Osteoblast (primary cell): ENCODE data around the gene ARHGEF17. TPM values are rescaled to one million over a fixed set of nuclear protein-coding genes. Genes with fewer than 3 reads are reported as not detected.

Experiments used
- DNase-seq: peaks from one replicate; pipeline ENCODE4 v3.0.0; 2011; ENCODE audit warnings: low spot score, mixed read lengths; ENCODE audit not compliant: insufficient read length; ENCODE audit errors: missing footprints
- H2AFZ ChIP-seq: 2 replicates; pipeline ENCODE4 v1.6.0; 2011; ENCODE audit warnings: mild to moderate bottlenecking, low read length
- H3K27ac ChIP-seq: 2 replicates; pipeline ENCODE4 v1.5.1; 2011; ENCODE audit warnings: mild to moderate bottlenecking, low read depth, low read length, moderate library complexity
- H3K27me3 ChIP-seq: 2 replicates; pipeline ENCODE4 v1.6.0; 2012; ENCODE audit warnings: mild to moderate bottlenecking, control low read depth, inconsistent platforms, low read length, moderate library complexity; ENCODE audit not compliant: insufficient read depth
- H3K36me3 ChIP-seq: 2 replicates; pipeline ENCODE4 v1.5.1; 2011; ENCODE audit warnings: mild to moderate bottlenecking, low read length, control low read depth, moderate library complexity; ENCODE audit not compliant: insufficient read depth
- H3K4me1 ChIP-seq: 2 replicates; pipeline ENCODE4 v1.5.1; 2011; ENCODE audit warnings: mild to moderate bottlenecking, low read length, control low read depth, moderate library complexity; ENCODE audit not compliant: insufficient read depth
- H3K4me2 ChIP-seq: 2 replicates; pipeline ENCODE4 v1.6.0; 2011; ENCODE audit warnings: mild to moderate bottlenecking, low read length; ENCODE audit not compliant: insufficient read depth
- H3K4me3 ChIP-seq: fragments of 200-600 bp; sonication (generic); 3 replicates; pipeline ENCODE4 v1.5.1; 2012; ENCODE audit warnings: mild to moderate bottlenecking, low read length, inconsistent platforms; ENCODE audit not compliant: insufficient read depth
- H3K79me2 ChIP-seq: 2 replicates; pipeline ENCODE4 v1.6.0; 2012; ENCODE audit warnings: mild to moderate bottlenecking, low read length, control low read depth, inconsistent platforms; ENCODE audit not compliant: insufficient read depth
- H3K9me3 ChIP-seq: 2 replicates; pipeline ENCODE4 v1.5.1; 2011; ENCODE audit warnings: low read depth, low read length, control low read depth
- H4K20me1 ChIP-seq: 2 replicates; pipeline ENCODE4 v1.6.0; 2012; ENCODE audit warnings: mild to moderate bottlenecking, low read length, control low read depth; ENCODE audit not compliant: insufficient read depth
- total RNA-seq: library from RNA; depleted of rRNA; stranded (reverse); fragments of >200 nt; gene quantifications from 2 replicates; pipeline ENCODE4 v1.2.3, GENCODE V29; 2012
- TF ChIP-seq, protein P1 (sequence below): IDR thresholded peaks from 2 replicates; pipeline ENCODE4 v1.5.1; 2011; ENCODE audit warnings: mild to moderate bottlenecking, low read depth, low read length, moderate library complexity; ENCODE audit errors: extremely low read depth

Gene ARHGEF17
- total RNA-seq, 1 donor, result 67.0 TPM

DNA sequence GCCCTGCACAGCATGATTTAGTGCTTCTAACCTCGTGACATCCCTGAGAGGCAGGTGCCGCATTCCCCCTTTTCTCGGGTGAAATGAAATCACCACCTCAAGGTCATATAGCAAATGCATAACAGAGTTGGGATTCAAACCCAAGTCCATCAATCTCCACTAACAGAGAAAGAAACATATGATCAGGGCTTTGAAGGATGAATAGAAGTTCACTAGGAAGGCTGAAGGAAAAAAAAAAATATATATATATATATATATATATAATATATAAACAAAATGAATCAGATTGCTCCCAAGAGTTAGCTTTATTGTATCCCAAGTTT is 12.1 kb upstream of the ARHGEF17 start:
- no peak overlapping the region for H2AFZ ChIP-seq
- DNase-seq, result no peak
- TF ChIP-seq, protein P1, sequence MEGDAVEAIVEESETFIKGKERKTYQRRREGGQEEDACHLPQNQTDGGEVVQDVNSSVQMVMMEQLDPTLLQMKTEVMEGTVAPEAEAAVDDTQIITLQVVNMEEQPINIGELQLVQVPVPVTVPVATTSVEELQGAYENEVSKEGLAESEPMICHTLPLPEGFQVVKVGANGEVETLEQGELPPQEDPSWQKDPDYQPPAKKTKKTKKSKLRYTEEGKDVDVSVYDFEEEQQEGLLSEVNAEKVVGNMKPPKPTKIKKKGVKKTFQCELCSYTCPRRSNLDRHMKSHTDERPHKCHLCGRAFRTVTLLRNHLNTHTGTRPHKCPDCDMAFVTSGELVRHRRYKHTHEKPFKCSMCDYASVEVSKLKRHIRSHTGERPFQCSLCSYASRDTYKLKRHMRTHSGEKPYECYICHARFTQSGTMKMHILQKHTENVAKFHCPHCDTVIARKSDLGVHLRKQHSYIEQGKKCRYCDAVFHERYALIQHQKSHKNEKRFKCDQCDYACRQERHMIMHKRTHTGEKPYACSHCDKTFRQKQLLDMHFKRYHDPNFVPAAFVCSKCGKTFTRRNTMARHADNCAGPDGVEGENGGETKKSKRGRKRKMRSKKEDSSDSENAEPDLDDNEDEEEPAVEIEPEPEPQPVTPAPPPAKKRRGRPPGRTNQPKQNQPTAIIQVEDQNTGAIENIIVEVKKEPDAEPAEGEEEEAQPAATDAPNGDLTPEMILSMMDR, result no peak
- no peaks in the 10 kb centered on the region for H3K9me3 ChIP-seq
- no peaks in the 10 kb centered on the region for H3K79me2 ChIP-seq
- no peak overlapping the region for H3K4me3 ChIP-seq
- H3K36me3 ChIP-seq, result no peaks in the 10 kb centered on the region
- H3K27me3 ChIP-seq, result no peaks in the 10 kb centered on the region
- peaks cover 18% of the 10 kb centered on the region for H3K4me1 ChIP-seq
- no peak overlapping the region for H3K4me2 ChIP-seq
- H4K20me1 ChIP-seq, result peaks cover 3% of the 10 kb centered on the region
- peak overlapping the region; percentile 49 for H3K27ac ChIP-seq

DNA sequence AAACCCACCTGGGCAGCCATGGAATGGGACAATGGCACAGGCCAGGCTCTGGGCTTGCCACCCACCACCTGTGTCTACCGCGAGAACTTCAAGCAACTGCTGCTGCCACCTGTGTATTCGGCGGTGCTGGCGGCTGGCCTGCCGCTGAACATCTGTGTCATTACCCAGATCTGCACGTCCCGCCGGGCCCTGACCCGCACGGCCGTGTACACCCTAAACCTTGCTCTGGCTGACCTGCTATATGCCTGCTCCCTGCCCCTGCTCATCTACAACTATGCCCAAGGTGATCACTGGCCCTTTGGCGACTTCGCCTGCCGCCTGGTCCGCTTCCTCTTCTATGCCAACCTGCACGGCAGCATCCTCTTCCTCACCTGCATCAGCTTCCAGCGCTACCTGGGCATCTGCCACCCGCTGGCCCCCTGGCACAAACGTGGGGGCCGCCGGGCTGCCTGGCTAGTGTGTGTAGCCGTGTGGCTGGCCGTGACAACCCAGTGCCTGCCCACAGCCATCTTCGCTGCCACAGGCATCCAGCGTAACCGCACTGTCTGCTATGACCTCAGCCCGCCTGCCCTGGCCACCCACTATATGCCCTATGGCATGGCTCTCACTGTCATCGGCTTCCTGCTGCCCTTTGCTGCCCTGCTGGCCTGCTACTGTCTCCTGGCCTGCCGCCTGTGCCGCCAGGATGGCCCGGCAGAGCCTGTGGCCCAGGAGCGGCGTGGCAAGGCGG is 11.4 kb upstream of the ARHGEF17 start:
- Histone ChIP-seq H4K20me1 (peaks cover 3% of the 10 kb centered on the region), H3K27ac (no peak overlapping the region), H3K27me3 (no peaks in the 10 kb centered on the region), H3K4me2 (no peak overlapping the region), H3K4me3 (no peak overlapping the region), H3K9me3 (no peaks in the 10 kb centered on the region), H3K36me3 (no peaks in the 10 kb centered on the region), H2AFZ (no peak overlapping the region), H3K79me2 (no peaks in the 10 kb centered on the region), H3K4me1 (peaks cover 18% of the 10 kb centered on the region)
- DNase-seq, result peak; percentile 32
- TF ChIP-seq, protein P1, result no peak

DNA sequence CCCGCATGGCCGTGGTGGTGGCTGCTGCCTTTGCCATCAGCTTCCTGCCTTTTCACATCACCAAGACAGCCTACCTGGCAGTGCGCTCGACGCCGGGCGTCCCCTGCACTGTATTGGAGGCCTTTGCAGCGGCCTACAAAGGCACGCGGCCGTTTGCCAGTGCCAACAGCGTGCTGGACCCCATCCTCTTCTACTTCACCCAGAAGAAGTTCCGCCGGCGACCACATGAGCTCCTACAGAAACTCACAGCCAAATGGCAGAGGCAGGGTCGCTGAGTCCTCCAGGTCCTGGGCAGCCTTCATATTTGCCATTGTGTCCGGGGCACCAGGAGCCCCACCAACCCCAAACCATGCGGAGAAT is 10.9 kb upstream of the ARHGEF17 start:
- H4K20me1 ChIP-seq, result peaks cover 3% of the 10 kb centered on the region
- no peaks in the 10 kb centered on the region for H3K9me3 ChIP-seq
- no peak overlapping the region for H3K4me3 ChIP-seq
- TF ChIP-seq, protein P1, result no peak
- H3K27me3 ChIP-seq, result no peaks in the 10 kb centered on the region
- H3K4me2 ChIP-seq, result no peak overlapping the region
- no peaks in the 10 kb centered on the region for H3K79me2 ChIP-seq
- H3K36me3 ChIP-seq, result no peaks in the 10 kb centered on the region
- H2AFZ ChIP-seq, result no peak overlapping the region
- DNase-seq, result no peak
- H3K27ac ChIP-seq, result no peak overlapping the region
- H3K4me1 ChIP-seq, result peaks cover 17% of the 10 kb centered on the region

DNA sequence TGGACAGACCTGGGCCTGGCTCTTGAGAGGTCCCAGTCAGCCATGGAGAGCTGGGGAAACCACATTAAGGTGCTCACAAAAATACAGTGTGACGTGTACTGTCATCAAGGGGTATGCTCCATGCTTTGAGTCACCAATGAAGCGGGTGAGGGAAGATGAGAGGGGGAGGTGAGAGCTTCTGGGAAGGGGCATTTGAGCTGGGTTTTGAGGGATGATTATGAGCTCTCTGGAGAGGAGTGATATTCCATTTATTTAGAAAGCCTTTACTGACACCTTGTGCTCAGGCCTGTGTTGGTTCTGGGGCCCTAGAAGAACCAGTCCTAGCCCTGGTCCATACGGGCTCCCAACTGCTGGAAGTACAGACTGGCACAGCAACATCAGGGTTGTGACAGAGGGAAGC is 10.4 kb upstream of the ARHGEF17 start:
- Histone ChIP-seq H3K4me3 (no peak overlapping the region), H3K9me3 (no peaks in the 10 kb centered on the region), H3K4me1 (peaks cover 13% of the 10 kb centered on the region), H4K20me1 (peaks cover 3% of the 10 kb centered on the region), H3K36me3 (no peaks in the 10 kb centered on the region), H3K79me2 (no peaks in the 10 kb centered on the region), H3K4me2 (no peak overlapping the region), H3K27ac (no peak overlapping the region), H2AFZ (no peak overlapping the region), H3K27me3 (no peaks in the 10 kb centered on the region)
- DNase-seq, result peak; percentile 59
- TF ChIP-seq, protein P1, result no peak
